PC-3 (cell line): ENCODE data around the gene DCDC2. TPM values are rescaled to one million over a fixed set of nuclear protein-coding genes. Genes with fewer than 3 reads are reported as not detected.

Source experiments
- ATAC-seq: fragments of 200-7000 bp; cut with Tn5 transposase; 2 replicates; pipeline ENCODE4 v1.9.1; 2020; ENCODE audit warnings: mild to moderate bottlenecking, moderate library complexity
- BruUV-seq: library from RNA; stranded (reverse); fragments of 400-500 nt; replicated peaks from 2 replicates; lab custom pipeline; 2021; lab: Mats Ljungman, UMichigan
- CTCF ChIA-PET: fragments of 300-600 bp; sonication (Branson Sonifier 250); formaldehyde crosslinking; loops from one replicate; lab custom pipeline; 2022; ENCODE audit warnings: antibody characterized with exemption; lab: Charles Lee
- POLR2A ChIA-PET: fragments of 300-600 bp; sonication (Branson Sonifier 250); formaldehyde crosslinking; loops from one replicate; lab custom pipeline; 2022; ENCODE audit warnings: antibody characterized with exemption; ENCODE audit not compliant: unreplicated experiment; lab: Charles Lee
- DNase-seq: peaks from one replicate; pipeline ENCODE4 v3.0.0-alpha.2; 2015
- H2AFZ ChIP-seq: fragments of 300-600 bp; sonication (generic); 2 replicates; pipeline ENCODE4 v1.6.0; 2016; ENCODE audit warnings: antibody characterized with exemption, low read length
- H3F3A ChIP-seq: fragments of 300-600 bp; sonication (generic); one replicate; pipeline ENCODE4 v1.6.0; 2017; ENCODE audit warnings: antibody characterized with exemption, low read length, control low read depth, mild to moderate bottlenecking; ENCODE audit not compliant: unreplicated experiment
- H3K27ac ChIP-seq: fragments of 300-600 bp; sonication (generic); 2 replicates; pipeline ENCODE4 v1.5.1; 2016; ENCODE audit warnings: mild to moderate bottlenecking, low read length
- H3K27me3 ChIP-seq: fragments of 300-600 bp; sonication (generic); 2 replicates; pipeline ENCODE4 v1.6.1; 2016; ENCODE audit warnings: low read length, mixed read lengths
- H3K36me3 ChIP-seq: fragments of 300-600 bp; sonication (generic); 2 replicates; pipeline ENCODE4 v1.6.1; 2016; ENCODE audit warnings: low read depth, mixed run types, low read length, mixed read lengths
- H3K4me1 ChIP-seq: fragments of 300-600 bp; sonication (generic); 2 replicates; pipeline ENCODE4 v1.5.1; 2016; ENCODE audit warnings: low read length; ENCODE audit not compliant: insufficient read depth
- H3K4me2 ChIP-seq: fragments of 300-600 bp; sonication (generic); 2 replicates; pipeline ENCODE4 v1.6.0; 2016; ENCODE audit warnings: low read length
- H3K4me3 ChIP-seq: fragments of 300-600 bp; sonication (generic); 2 replicates; pipeline ENCODE4 v1.5.1; 2016; ENCODE audit warnings: mild to moderate bottlenecking, low read length, mixed read lengths
- H3K79me2 ChIP-seq: fragments of 300-600 bp; sonication (generic); 2 replicates; pipeline ENCODE4 v1.6.1; 2017; ENCODE audit warnings: low read length, mixed read lengths
- H3K9ac ChIP-seq: fragments of 300-600 bp; sonication (generic); 2 replicates; pipeline ENCODE4 v1.6.0; 2016; ENCODE audit warnings: mild to moderate bottlenecking, low read length
- H3K9me2 ChIP-seq: fragments of 300-600 bp; sonication (generic); replicated peaks from 2 replicates; pipeline ENCODE4 v1.6.1; 2016; ENCODE audit warnings: mixed run types, low read length, mixed read lengths
- H3K9me3 ChIP-seq: fragments of 300-600 bp; sonication (generic); 2 replicates; pipeline ENCODE4 v1.6.1; 2016; ENCODE audit warnings: low read length, mixed read lengths
- H4K20me1 ChIP-seq: fragments of 300-600 bp; sonication (generic); 2 replicates; pipeline ENCODE4 v1.6.1; 2016; ENCODE audit warnings: low read length, mixed read lengths
- EZH2 ChIP-seq: fragments of 300-600 bp; sonication (generic); IDR thresholded peaks from one replicate; pipeline ENCODE4 v1.6.1; 2017; ENCODE audit warnings: antibody characterized with exemption, mild to moderate bottlenecking, low read length; ENCODE audit not compliant: unreplicated experiment
- EZH2phosphoT487 ChIP-seq: fragments of 300-600 bp; sonication (generic); IDR thresholded peaks from 2 replicates; pipeline ENCODE4 v1.6.1; 2018; ENCODE audit warnings: mild to moderate bottlenecking, antibody characterized with exemption, low read length, borderline replicate concordance
- intact Hi-C: fragments of 100-400 bp; cut with micrococcal nuclease; formaldehyde crosslinking; loops from 2 replicates; pipeline ENCODE4 v1.9.0; 2023
- total RNA-seq: library from RNA; depleted of rRNA; stranded (reverse); fragments of >200 nt; gene quantifications from 2 replicates; pipeline ENCODE4 v1.2.3, GENCODE V29; 2014
- TF ChIP-seq, protein P1 (sequence below): fragments of 300-600 bp; sonication (generic); conservative IDR thresholded peaks from 2 replicates; pipeline ENCODE4 v1.5.1; 2017; ENCODE audit warnings: antibody characterized with exemption, low read depth, mild to moderate bottlenecking, low read length

DCDC2 gene
- total RNA-seq, 1 experiment from 2014 or later, result 0.11 TPM

DNA sequence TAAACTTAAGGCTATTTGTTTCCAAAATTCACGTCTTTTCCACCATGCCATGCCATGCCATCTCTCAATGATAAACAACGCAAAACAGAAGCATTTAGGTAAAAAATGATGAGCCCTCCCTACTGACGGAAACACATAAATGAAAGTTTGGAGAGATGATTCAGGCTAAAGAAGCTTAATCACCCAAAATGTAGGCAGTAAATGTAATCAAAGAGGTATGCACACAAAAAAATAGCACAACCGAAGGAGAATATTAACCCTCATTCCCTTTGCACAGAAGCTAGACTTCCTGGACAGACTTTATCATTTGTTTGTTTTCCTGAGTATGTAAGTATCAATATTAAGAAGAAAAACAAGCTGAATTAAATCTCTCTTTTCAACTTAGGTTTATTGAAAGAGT is 28.8 kb downstream of the DCDC2 start:
- Histone ChIP-seq H3K9me3 (no peaks in the 10 kb centered on the region), H3K4me1 (peaks cover 45% of the 10 kb centered on the region), H3K27ac (peak overlapping the region; percentile 23), H2AFZ (no peak overlapping the region), H3K79me2 (no peaks in the 10 kb centered on the region), H3K9ac (no peak overlapping the region), H4K20me1 (no peaks in the 10 kb centered on the region), H3F3A (peaks cover 5% of the 10 kb centered on the region), H3K36me3 (no peaks in the 10 kb centered on the region), H3K4me2 (peak overlapping the region; percentile 52), H3K9me2 (no peaks in the 10 kb centered on the region), H3K4me3 (peak overlapping the region; percentile 17), H3K27me3 (no peaks in the 10 kb centered on the region)
- intact Hi-C loops, result no loop called here
- ChIA-PET CTCF (interaction anchor here (0.8 kb wide), 1 partner anchor 46 kb away, joined by 5 read pairs; no protein-coding TSS in a partner anchor), POLR2A (interaction anchor here (0.6 kb wide), 1 partner anchor 48 kb away, joined by 6 read pairs; no protein-coding TSS in a partner anchor)
- TF ChIP-seq EZH2phosphoT487, result no peak
- TF ChIP-seq, protein P1, sequence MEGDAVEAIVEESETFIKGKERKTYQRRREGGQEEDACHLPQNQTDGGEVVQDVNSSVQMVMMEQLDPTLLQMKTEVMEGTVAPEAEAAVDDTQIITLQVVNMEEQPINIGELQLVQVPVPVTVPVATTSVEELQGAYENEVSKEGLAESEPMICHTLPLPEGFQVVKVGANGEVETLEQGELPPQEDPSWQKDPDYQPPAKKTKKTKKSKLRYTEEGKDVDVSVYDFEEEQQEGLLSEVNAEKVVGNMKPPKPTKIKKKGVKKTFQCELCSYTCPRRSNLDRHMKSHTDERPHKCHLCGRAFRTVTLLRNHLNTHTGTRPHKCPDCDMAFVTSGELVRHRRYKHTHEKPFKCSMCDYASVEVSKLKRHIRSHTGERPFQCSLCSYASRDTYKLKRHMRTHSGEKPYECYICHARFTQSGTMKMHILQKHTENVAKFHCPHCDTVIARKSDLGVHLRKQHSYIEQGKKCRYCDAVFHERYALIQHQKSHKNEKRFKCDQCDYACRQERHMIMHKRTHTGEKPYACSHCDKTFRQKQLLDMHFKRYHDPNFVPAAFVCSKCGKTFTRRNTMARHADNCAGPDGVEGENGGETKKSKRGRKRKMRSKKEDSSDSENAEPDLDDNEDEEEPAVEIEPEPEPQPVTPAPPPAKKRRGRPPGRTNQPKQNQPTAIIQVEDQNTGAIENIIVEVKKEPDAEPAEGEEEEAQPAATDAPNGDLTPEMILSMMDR, result no peak
- no peak for TF ChIP-seq EZH2
- DNase-seq (peak; percentile 73), ATAC-seq (peak; percentile 72)
- BruUV-seq, result no TSS peak

DNA sequence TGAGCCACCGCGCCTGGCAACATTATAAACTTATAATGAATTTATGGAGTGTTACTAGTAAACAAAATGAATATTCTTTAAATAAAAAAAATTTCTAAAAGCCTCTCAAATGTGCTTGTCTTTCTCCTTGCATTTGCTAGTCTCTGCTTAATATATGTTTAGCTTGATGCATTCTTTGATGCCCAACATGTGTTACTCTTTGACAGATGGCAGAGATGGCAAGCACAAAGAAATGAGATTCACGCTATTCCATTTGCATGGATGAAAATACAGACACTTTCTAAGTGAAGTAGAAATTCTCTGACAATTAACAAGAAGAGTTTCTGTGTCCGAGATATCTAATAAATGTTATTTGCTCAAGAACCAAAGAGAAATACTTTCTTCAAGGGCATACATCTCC is 30.1 kb downstream of the DCDC2 start:
- H3K79me2 ChIP-seq, result no peaks in the 10 kb centered on the region
- H3F3A ChIP-seq, result peaks cover 5% of the 10 kb centered on the region
- H3K36me3 ChIP-seq, result no peaks in the 10 kb centered on the region
- no peak overlapping the region for H3K9ac ChIP-seq
- no peaks in the 10 kb centered on the region for H3K27me3 ChIP-seq
- H4K20me1 ChIP-seq, result no peaks in the 10 kb centered on the region
- no peaks in the 10 kb centered on the region for H3K9me2 ChIP-seq
- H3K4me3 ChIP-seq, result no peak overlapping the region
- H3K4me2 ChIP-seq, result no peak overlapping the region
- DNase-seq, result no peak
- H3K9me3 ChIP-seq, result no peaks in the 10 kb centered on the region
- ATAC-seq, result no peak
- ChIA-PET POLR2A (no interaction called here), CTCF (no interaction called here)
- H3K4me1 ChIP-seq, result peaks cover 50% of the 10 kb centered on the region
- TF ChIP-seq EZH2phosphoT487 (no peak), EZH2 (no peak)
- TF ChIP-seq, protein P1, result no peak
- intact Hi-C loops, result no loop called here
- no TSS peak for BruUV-seq
- H2AFZ ChIP-seq, result no peak overlapping the region
- H3K27ac ChIP-seq, result no peak overlapping the region

DNA sequence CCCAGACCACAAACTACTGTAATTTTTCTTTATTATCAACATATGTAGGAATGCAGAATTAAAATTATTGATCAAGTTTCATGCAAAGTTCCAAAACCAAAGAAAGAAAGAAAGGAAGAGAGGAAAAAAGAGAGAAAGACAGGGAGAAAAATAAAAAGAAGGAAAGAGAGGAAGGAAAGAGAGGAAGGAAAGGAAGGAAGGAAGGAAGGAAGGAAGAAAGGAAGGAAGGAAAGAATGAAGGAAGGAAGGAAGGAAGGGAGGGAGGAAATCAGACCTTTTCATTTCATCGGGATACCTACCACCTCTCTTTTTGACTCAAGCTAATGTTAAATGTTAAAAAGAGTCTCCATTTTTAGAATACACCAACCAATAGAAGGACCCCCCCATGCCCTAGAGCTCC is 31.9 kb downstream of the DCDC2 start:
- BruUV-seq, result no TSS peak
- ChIA-PET POLR2A (no interaction called here), CTCF (no interaction called here)
- Histone ChIP-seq H3K4me1 (peaks cover 45% of the 10 kb centered on the region), H3F3A (peaks cover 5% of the 10 kb centered on the region), H3K9me3 (no peaks in the 10 kb centered on the region), H3K9me2 (no peaks in the 10 kb centered on the region), H3K27me3 (no peaks in the 10 kb centered on the region), H2AFZ (no peak overlapping the region), H3K4me2 (no peak overlapping the region), H3K36me3 (no peaks in the 10 kb centered on the region), H3K4me3 (no peak overlapping the region), H3K79me2 (no peaks in the 10 kb centered on the region), H3K9ac (no peak overlapping the region), H4K20me1 (no peaks in the 10 kb centered on the region), H3K27ac (no peak overlapping the region)
- no peak for DNase-seq
- no peak for ATAC-seq
- TF ChIP-seq, protein P1, result no peak
- TF ChIP-seq EZH2phosphoT487 (no peak), EZH2 (no peak)
- intact Hi-C loops, result no loop called here
